Measurements from ENCODE around the gene RBBP5. TPM values are rescaled to one million over a fixed set of nuclear protein-coding genes. Genes with fewer than 3 reads are reported as not detected.

Gene RBBP5
- total RNA-seq, 1 experiment from 2014 or later = 24.5 TPM

GRCh38 chr1:205071028-205071409 is 50.8 kb downstream of the RBBP5 start:
- no peak for ATAC-seq
- H3K27ac ChIP-seq (ENCODE audit: low read depth, low read length) = no peak overlapping the region
- intact Hi-C loops (cut with micrococcal nuclease) = no loop called here
- H2AFZ ChIP-seq (ENCODE audit: low read depth, low read length, poor library complexity, severe bottlenecking) = no peak overlapping the region
- POLR2A ChIA-PET = no interaction called here
- CTCF ChIA-PET = interaction anchor here (1.4 kb wide), 1 partner anchor 10 kb away, joined by 8 read pairs; no protein-coding TSS in a partner anchor
- no peaks in the 10 kb centered on the region for H4K20me1 ChIP-seq (ENCODE audit: insufficient read depth)
- no TSS peak for BruUV-seq (replicated peaks)
- RAD21 ChIA-PET (ENCODE audit: low non-redundant PET in 1 of 2, low total read pairs in 2 of 2, uncharacterized antibody in 2 of 2, unreplicated experiment in 2 of 2) = no interaction called here
- H3K4me1 ChIP-seq (ENCODE audit: control insufficient read depth in 1 of 2, insufficient read depth in 2 of 2, low read length in 2 of 2) = no peaks in the 10 kb centered on the region
- no peaks in the 10 kb centered on the region for H3K79me2 ChIP-seq (ENCODE audit: insufficient read depth, low read length)
- H3K9ac ChIP-seq (ENCODE audit: low read length) = no peak overlapping the region
- DNase-seq (ENCODE audit: low read depth, low spot score) = no peak
- no peak for TF ChIP-seq EZH2 (IDR thresholded peaks at IDR 0.05)
- no peaks in the 10 kb centered on the region for H3K9me2 ChIP-seq (ENCODE audit: insufficient read depth)
- H3K4me2 ChIP-seq (ENCODE audit: low read length) = no peak overlapping the region
- H3K4me3 ChIP-seq (replicated peaks in 1 of 2; ENCODE audit: low read depth in 1 of 2, low read length in 2 of 2) = no peak overlapping the region
- no peaks in the 10 kb centered on the region for H3K36me3 ChIP-seq (ENCODE audit: control insufficient read depth in 1 of 2, insufficient read depth in 2 of 2, low read length in 2 of 2)
- H3K9me3 ChIP-seq (ENCODE audit: control insufficient read depth in 1 of 2, insufficient read depth in 1 of 2, low read depth in 1 of 2, low read length in 2 of 2) = no peaks in the 10 kb centered on the region
- no peaks in the 10 kb centered on the region for H3K27me3 ChIP-seq (ENCODE audit: insufficient read depth, low read length)

- H3K9ac ChIP-seq (ENCODE audit: low read length) = no peak overlapping the region
- CTCF ChIA-PET = interaction anchor here (0.7 kb wide), 1 partner anchor 8 kb away, joined by 3 read pairs; no protein-coding TSS in a partner anchor
- intact Hi-C loops (cut with micrococcal nuclease) = no loop called here
- no peak overlapping the region for H3K4me2 ChIP-seq (ENCODE audit: low read length)
- H3K9me2 ChIP-seq (ENCODE audit: insufficient read depth) = no peaks in the 10 kb centered on the region
- DNase-seq (ENCODE audit: low read depth, low spot score) = no peak
- H2AFZ ChIP-seq (ENCODE audit: low read depth, low read length, poor library complexity, severe bottlenecking) = no peak overlapping the region
- no peaks in the 10 kb centered on the region for H3K36me3 ChIP-seq (ENCODE audit: control insufficient read depth in 1 of 2, insufficient read depth in 2 of 2, low read length in 2 of 2)
- BruUV-seq (replicated peaks) = no TSS peak
- no peaks in the 10 kb centered on the region for H3K9me3 ChIP-seq (ENCODE audit: control insufficient read depth in 1 of 2, insufficient read depth in 1 of 2, low read depth in 1 of 2, low read length in 2 of 2)
- no peaks in the 10 kb centered on the region for H3K27me3 ChIP-seq (ENCODE audit: insufficient read depth, low read length)
- no peaks in the 10 kb centered on the region for H3K4me1 ChIP-seq (ENCODE audit: control insufficient read depth in 1 of 2, insufficient read depth in 2 of 2, low read length in 2 of 2)
- H3K4me3 ChIP-seq (replicated peaks in 1 of 2; ENCODE audit: low read depth in 1 of 2, low read length in 2 of 2) = no peak overlapping the region
- TF ChIP-seq YY1 (IDR thresholded peaks at IDR 0.05; ENCODE audit: extremely low read depth, insufficient replicate concordance, low read depth, low read length) = no peak
- no peak for TF ChIP-seq ZFX (IDR thresholded peaks at IDR 0.05)
- TF ChIP-seq POLR2A (IDR thresholded peaks at IDR 0.05; ENCODE audit: borderline replicate concordance, extremely low read depth, insufficient read depth, insufficient read length) = no peak
- TF ChIP-seq CTCF (IDR thresholded peaks at IDR 0.05 in 2 of 3, conservative IDR thresholded peaks at IDR 0.05 in 1 of 3; ENCODE audit: borderline replicate concordance in 1 of 3, insufficient read depth in 1 of 3, low read depth in 2 of 3, low read length in 2 of 3) = no peak
- TF ChIP-seq CEBPB (IDR thresholded peaks at IDR 0.05; ENCODE audit: low read depth) = no peak
- no peak for TF ChIP-seq ZBTB33 (IDR thresholded peaks at IDR 0.05; ENCODE audit: extremely low read depth, insufficient replicate concordance, low read length)
- no peak for TF ChIP-seq ATF3 (IDR thresholded peaks at IDR 0.05)
- no peak for TF ChIP-seq TCF7L2 (IDR thresholded peaks at IDR 0.05; ENCODE audit: borderline replicate concordance, extremely low read depth, insufficient read depth, insufficient read length)
- no peak for TF ChIP-seq FOSL1 (IDR thresholded peaks at IDR 0.05; ENCODE audit: low read depth)
- TF ChIP-seq EZH2 (IDR thresholded peaks at IDR 0.05) = no peak
- no peak for TF ChIP-seq SP1 (IDR thresholded peaks at IDR 0.05; ENCODE audit: low read depth)
- no peak for TF ChIP-seq MAX (IDR thresholded peaks at IDR 0.05)
- no peak for TF ChIP-seq CBX3 (IDR thresholded peaks at IDR 0.05; ENCODE audit: low read depth)
- no peak overlapping the region for H3K27ac ChIP-seq (ENCODE audit: low read depth, low read length)
- H3K79me2 ChIP-seq (ENCODE audit: insufficient read depth, low read length) = no peaks in the 10 kb centered on the region
- H4K20me1 ChIP-seq (ENCODE audit: insufficient read depth) = no peaks in the 10 kb centered on the region
- no peak for ATAC-seq
- RAD21 ChIA-PET (ENCODE audit: low non-redundant PET in 1 of 2, low total read pairs in 2 of 2, uncharacterized antibody in 2 of 2, unreplicated experiment in 2 of 2) = no interaction called here
- POLR2A ChIA-PET = no interaction called here
These were observed 52.2 kb downstream of the RBBP5 start for GRCh38 chr1:205069371-205070125.

Data from HCT116 (cell line).